ENCODE results near the gene ROGDI.

GRCh38 chr16:4836727-4837126 lies 34.3 kb upstream of the ROGDI start:
- TF ChIP-seq EZH2 (IDR thresholded peaks at IDR 0.05; ENCODE audit: borderline replicate concordance, low read length), result no peak
- TF ChIP-seq CTCF (IDR thresholded peaks at IDR 0.05; ENCODE audit: low read length), result no peak
